K562 treated with DMSO at 1 percent for 12 hours (cell line): ENCODE measurements around the gene CEACAM20. TPM values are rescaled to one million over a fixed set of nuclear protein-coding genes. Genes with fewer than 3 reads are reported as not detected.

ENCODE experiments used
- total RNA-seq: library from RNA; unstranded; fragments of 300-600 nt; gene quantifications from 2 replicates; pipeline ENCODE4 v1.2.3, GENCODE V29; 2022; ENCODE audit not compliant: insufficient read depth

Gene CEACAM20
- total RNA-seq, result not detected in 2 replicates

GRCh38 chr19:44529536-44529935, at the start of gene CEACAM20:
Gene CEACAM20 (minus strand): TSS chr19:44529675. CDS start chr19:44529509, 166 bp downstream.

GRCh38 chr19:44499962-44500949, 29.2 kb downstream of the CEACAM20 start, which contains the start of gene ZNF180:
Gene ZNF180 (minus strand): TSS chr19:44500522. CDS start chr19:44497334, 3,188 bp downstream.

Other genes with a start within 250 kb of the CEACAM20 start
- gene ZNF235, start 224.7 kb downstream of the CEACAM20 start, total RNA-seq, result 0.49 and 0.59 TPM in 2 replicates
- gene ZNF112, start 173.0 kb downstream of the CEACAM20 start, total RNA-seq, result 0.37 TPM in 1 of 2 replicates, not detected in the other
- gene ZNF285, start 128.1 kb downstream of the CEACAM20 start, total RNA-seq, result 0.38 TPM in 1 of 2 replicates, not detected in the other
- 0.36 and 3.2 TPM in 2 replicates for gene ZNF229, start 81.2 kb downstream of the CEACAM20 start, total RNA-seq
- gene ZNF180, start 29.2 kb downstream of the CEACAM20 start, total RNA-seq, result 1.0 and 5.4 TPM in 2 replicates
- gene IGSF23, start 83.9 kb upstream of the CEACAM20 start, total RNA-seq, result not detected in 2 replicates
- 6.4 and 18.5 TPM in 2 replicates for gene PVR, start 114.2 kb upstream of the CEACAM20 start, total RNA-seq
- gene CEACAM19, start 141.8 kb upstream of the CEACAM20 start, total RNA-seq, result 2.2 and 4.8 TPM in 2 replicates
- not detected in 2 replicates for gene CEACAM16, start 169.5 kb upstream of the CEACAM20 start, total RNA-seq
- gene BCL3, start 219.0 kb upstream of the CEACAM20 start, total RNA-seq, result 20.0 and 22.6 TPM in 2 replicates
- not detected in 2 replicates for gene CBLC, start 248.2 kb upstream of the CEACAM20 start, total RNA-seq